Gastroesophageal sphincter (tissue), 4 donors: ENCODE results near the gene CYTH1. TPM values are rescaled to one million over a fixed set of nuclear protein-coding genes. Genes with fewer than 3 reads are reported as not detected.

Experiments
- ATAC-seq: fragments of 150-250 bp; one replicate; pipeline ENCODE4 v1.9.1; 2016; ENCODE audit warnings: mild to moderate bottlenecking, moderate library complexity
- H3K27ac ChIP-seq, 4 donors: fragments of 200-600 bp; sonication (generic) in 3 of 4; 1 replicate in 3 of 4; 2 replicates in 1 of 4; pipeline ENCODE4 v1.5.1; 2016 to 2019
- H3K27me3 ChIP-seq: fragments of 200-600 bp; sonication (generic); one replicate; pipeline ENCODE4 v1.5.1; 2019
- H3K36me3 ChIP-seq, 2 donors: fragments of 200-600 bp; sonication (generic); one replicate each; pipeline ENCODE4 v1.5.1; 2019; ENCODE audit warnings: control low read depth in 1 of 2
- H3K4me1 ChIP-seq, 3 donors: fragments of 200-600 bp; sonication (generic); 1 replicate in 2 of 3; 2 replicates in 1 of 3; pipeline ENCODE4 v1.5.1; 2016 to 2019; ENCODE audit warnings: control low read depth in 2 of 3
- H3K4me3 ChIP-seq, 2 donors: fragments of 200-600 bp; sonication (generic); one replicate each; pipeline ENCODE4 v1.5.1; 2019; ENCODE audit warnings: mild to moderate bottlenecking in 1 of 2, moderate library complexity in 1 of 2
- H3K9me3 ChIP-seq, 3 donors: fragments of 200-600 bp; sonication (generic); one replicate each; pipeline ENCODE4 v1.5.1; 2017 to 2019; ENCODE audit warnings: control low read depth in 2 of 3
- CTCF ChIP-seq, 4 experiments: fragments of 200-600 bp in 2 of 4; fragments of 450-650 bp in 2 of 4; sonication (generic) in 1 of 4; IDR thresholded peaks; one replicate each; pipeline ENCODE4 v1.5.1; 2017 to 2019; ENCODE audit warnings: antibody characterized with exemption in 4 of 4, mild to moderate bottlenecking in 2 of 4, moderate library complexity in 2 of 4
- EP300 ChIP-seq: sonication (generic); formaldehyde crosslinking; IDR thresholded peaks from one replicate; pipeline ENCODE4 v1.6.1; 2017; ENCODE audit warnings: antibody characterized with exemption, mild to moderate bottlenecking
- POLR2A ChIP-seq, 2 donors: fragments of 450-650 bp; IDR thresholded peaks; one replicate each; pipeline ENCODE4 v1.6.1; 2017; ENCODE audit warnings: antibody characterized with exemption in 2 of 2, mild to moderate bottlenecking in 2 of 2, moderate library complexity in 1 of 2
- POLR2AphosphoS5 ChIP-seq: sonication (generic); formaldehyde crosslinking; IDR thresholded peaks from one replicate; pipeline ENCODE4 v1.6.1; 2017; ENCODE audit warnings: antibody characterized with exemption
- WGBS, 2 donors: methylation state at CpG; one replicate each; pipeline ENCODE4 v1.1.5; 2018; ENCODE audit warnings: low coverage in 1 of 2; 5-methylcytosine and 5-hydroxymethylcytosine counted together
- total RNA-seq, 4 donors: library from RNA; depleted of rRNA; stranded (reverse); fragments of >200 nt; gene quantifications; one replicate each; pipeline ENCODE4 v1.1.0, GENCODE V29; 2016

CYTH1 gene
- total RNA-seq, 4 donors from 2014 or later: 26.9 to 38.0 (median 31.0) TPM

GRCh38 chr17:78655251-78655940 lies 126.7 kb downstream of the CYTH1 start:
- TF ChIP-seq POLR2AphosphoS5: no peak
- no peak for TF ChIP-seq POLR2A (IDR thresholded peaks at IDR 0.05)
- TF ChIP-seq EP300: no peak
- TF ChIP-seq CTCF (IDR thresholded peaks at IDR 0.05): no peak
- ATAC-seq: no peak
- H3K4me3 ChIP-seq: no peak overlapping the region
- H3K27me3 ChIP-seq: no peaks in the 10 kb centered on the region
- no peaks in the 10 kb centered on the region for H3K4me1 ChIP-seq
- no peaks in the 10 kb centered on the region for H3K9me3 ChIP-seq
- no peaks in the 10 kb centered on the region for H3K36me3 ChIP-seq
- no peak overlapping the region for H3K27ac ChIP-seq
- WGBS, 2 donors: 85 to 100% methylated on average over 2 to 3 of the region's 9 CpGs

- H3K4me1 ChIP-seq: no peaks in the 10 kb centered on the region
- H3K27me3 ChIP-seq: no peaks in the 10 kb centered on the region
- H3K4me3 ChIP-seq: no peak overlapping the region
- WGBS, 2 donors: 94 to 95% methylated on average over 2 of the region's 2 CpGs
- H3K9me3 ChIP-seq: no peaks in the 10 kb centered on the region
- H3K36me3 ChIP-seq: no peaks in the 10 kb centered on the region
- no peak for ATAC-seq
- TF ChIP-seq POLR2A (IDR thresholded peaks at IDR 0.05): no peak
- TF ChIP-seq CTCF (IDR thresholded peaks at IDR 0.05): no peak
- no peak for TF ChIP-seq EP300
- TF ChIP-seq POLR2AphosphoS5: no peak
- no peak overlapping the region for H3K27ac ChIP-seq
These were observed 127.7 kb downstream of the CYTH1 start for GRCh38 chr17:78654325-78654724.

- 57 to 60% methylated on average over 4 to 5 of the region's 5 CpGs for WGBS, 2 donors
- ATAC-seq: no peak
- Histone ChIP-seq H3K9me3 (peaks cover 0 to 3% (median 0%) of the 10 kb centered on the region in 3 donors), H3K4me1 (no peaks in the 10 kb centered on the region), H3K36me3 (no peaks in the 10 kb centered on the region), H3K27me3 (no peaks in the 10 kb centered on the region), H3K27ac (no peak overlapping the region), H3K4me3 (no peak overlapping the region)
- TF ChIP-seq POLR2A (IDR thresholded peaks at IDR 0.05): no peak
- TF ChIP-seq POLR2AphosphoS5: no peak
- TF ChIP-seq CTCF (IDR thresholded peaks at IDR 0.05): no peak
- TF ChIP-seq EP300: no peak
These were observed 128.7 kb downstream of the CYTH1 start for GRCh38 chr17:78653382-78653781.

- H3K9me3 ChIP-seq: peaks cover 0 to 7% (median 0%) of the 10 kb centered on the region in 3 donors
- TF ChIP-seq EP300: no peak
- TF ChIP-seq POLR2A (IDR thresholded peaks at IDR 0.05): no peak
- no peak for TF ChIP-seq POLR2AphosphoS5
- TF ChIP-seq CTCF (IDR thresholded peaks at IDR 0.05): no peak
- no peaks in the 10 kb centered on the region for H3K27me3 ChIP-seq
- no peak overlapping the region for H3K27ac ChIP-seq
- no peaks in the 10 kb centered on the region for H3K36me3 ChIP-seq
- WGBS, 2 donors: 69 to 84% methylated on average over 5 to 11 of the region's 11 CpGs
- no peak overlapping the region for H3K4me3 ChIP-seq
- H3K4me1 ChIP-seq: no peaks in the 10 kb centered on the region
- no peak for ATAC-seq
These were observed 129.2 kb downstream of the CYTH1 start for GRCh38 chr17:78652913-78653312.

- Histone ChIP-seq H3K36me3 (no peaks in the 10 kb centered on the region), H3K9me3 (peaks cover 0 to 7% (median 0%) of the 10 kb centered on the region in 3 donors), H3K27ac (no peak overlapping the region), H3K4me3 (no peak overlapping the region), H3K4me1 (no peaks in the 10 kb centered on the region), H3K27me3 (no peaks in the 10 kb centered on the region)
- ATAC-seq: no peak
- TF ChIP-seq POLR2AphosphoS5 (no peak), EP300 (no peak), CTCF (IDR thresholded peaks at IDR 0.05) (no peak), POLR2A (IDR thresholded peaks at IDR 0.05) (no peak)
- WGBS, 2 donors: 75 to 100% methylated on average over 1 of the region's 1 CpG
These were observed 130.0 kb downstream of the CYTH1 start for GRCh38 chr17:78652024-78652423.
